GM21423 (cell line): ENCODE results near the gene ING4.

Source experiments
- ATAC-seq: cut with Tn5 transposase; IDR thresholded peaks from one replicate; pipeline ENCODE4 v1.9.1; 2021; ENCODE audit warnings: mild to moderate bottlenecking, moderate library complexity; ENCODE audit not compliant: unreplicated experiment

Gene ING4

GRCh38 chr12:6638305-6638704 is 24.6 kb downstream of the ING4 start:
- ATAC-seq: no peak

- ATAC-seq: peak; percentile 43
Observed at GRCh38 chr12:6635856-6636531, 26.9 kb downstream of the ING4 start, which contains the start of gene LPAR5. LPAR5 (minus strand) TSS chr12:6635959; CDS start chr12:6621248, 14,711 bp downstream.

DNA sequence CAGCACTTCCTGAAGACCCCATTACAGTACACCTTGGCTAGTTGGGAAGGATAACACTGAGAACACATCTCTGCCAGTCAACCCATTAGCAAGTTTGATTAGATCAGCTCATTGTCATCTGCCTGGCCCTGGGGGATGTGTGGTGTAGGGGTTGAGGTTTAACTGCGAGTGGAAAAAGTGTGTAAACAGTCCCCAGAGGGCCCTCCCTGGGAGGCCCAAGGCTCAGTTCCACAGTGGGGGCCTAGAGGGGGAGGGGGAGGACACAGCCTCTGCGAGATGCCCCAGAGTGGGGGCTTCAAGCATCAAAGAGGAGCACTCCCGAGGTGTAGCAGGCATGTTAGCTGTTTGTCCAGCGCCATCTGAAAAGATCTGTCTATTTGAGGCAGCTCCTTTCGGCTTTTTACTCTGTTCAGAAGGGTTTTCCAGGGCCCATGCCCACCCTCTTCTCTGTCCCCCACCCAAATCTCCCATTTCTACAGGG is 27.5 kb downstream of the ING4 start:
- ATAC-seq: peak; percentile 38

- ATAC-seq: peak; percentile 58
Observed at GRCh38 chr12:6632026-6632983, 30.6 kb downstream of the ING4 start.

DNA sequence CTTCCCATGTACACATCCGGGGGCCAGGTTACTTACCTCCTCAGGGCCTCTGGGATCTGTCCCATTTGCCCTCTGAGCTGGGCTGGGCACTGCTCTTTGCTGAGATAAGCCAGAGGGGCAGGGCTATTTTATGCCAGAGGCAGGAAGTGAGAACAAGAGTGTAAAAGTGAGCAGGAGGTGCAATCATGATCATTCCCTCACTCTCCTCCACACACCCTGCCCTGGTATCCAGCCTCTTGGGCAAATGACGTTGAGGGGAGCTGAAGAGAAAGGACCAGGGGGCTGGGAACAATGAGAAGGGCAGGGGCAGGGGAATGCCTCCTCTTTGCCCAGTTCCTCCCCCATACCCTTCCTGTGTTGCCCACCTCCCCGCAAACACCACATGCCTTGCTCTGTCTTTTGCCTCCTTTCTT is 31.4 kb downstream of the ING4 start:
- no peak for ATAC-seq

DNA sequence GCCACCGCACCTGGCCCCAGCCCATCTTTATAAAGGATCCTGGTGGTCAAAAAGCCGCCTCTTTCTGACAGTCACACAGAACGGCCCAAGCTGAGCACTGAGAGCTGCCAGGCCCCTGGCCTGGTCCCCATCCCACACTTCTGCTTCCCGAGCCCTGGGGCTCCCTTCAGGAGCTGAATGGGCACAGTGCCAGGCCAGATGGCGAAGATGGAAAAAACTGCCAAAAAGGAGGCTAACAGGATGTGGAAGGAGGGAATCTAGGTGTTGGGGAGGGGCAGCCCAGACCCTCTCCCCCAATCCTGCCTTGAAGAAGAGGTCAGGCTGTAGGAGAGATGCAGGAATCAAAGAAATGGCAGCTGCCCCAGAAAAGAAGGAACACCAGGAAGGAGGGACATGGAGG is 32.2 kb downstream of the ING4 start:
- ATAC-seq: no peak

DNA sequence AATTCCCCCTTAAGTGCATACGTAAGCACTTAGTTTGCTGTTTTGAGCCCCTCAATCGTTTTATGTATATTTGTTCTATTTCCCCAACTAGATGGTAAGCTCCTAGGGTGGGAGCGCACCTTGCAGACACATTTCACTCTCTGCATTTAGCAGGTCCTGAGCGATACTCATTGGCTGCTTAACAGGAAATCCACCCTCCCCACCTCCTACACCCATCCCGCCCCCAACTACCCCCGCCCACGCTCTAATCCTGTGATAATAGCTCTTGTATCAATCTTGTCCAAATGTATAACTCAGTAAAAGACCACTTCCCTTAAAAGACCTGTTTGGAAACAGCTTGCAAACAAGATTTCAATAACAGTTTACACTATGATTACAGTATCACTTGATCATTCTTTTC is 35.3 kb downstream of the ING4 start:
- no peak for ATAC-seq

GRCh38 chr12:6626654-6627283 is 36.1 kb downstream of the ING4 start:
- ATAC-seq: no peak

DNA sequence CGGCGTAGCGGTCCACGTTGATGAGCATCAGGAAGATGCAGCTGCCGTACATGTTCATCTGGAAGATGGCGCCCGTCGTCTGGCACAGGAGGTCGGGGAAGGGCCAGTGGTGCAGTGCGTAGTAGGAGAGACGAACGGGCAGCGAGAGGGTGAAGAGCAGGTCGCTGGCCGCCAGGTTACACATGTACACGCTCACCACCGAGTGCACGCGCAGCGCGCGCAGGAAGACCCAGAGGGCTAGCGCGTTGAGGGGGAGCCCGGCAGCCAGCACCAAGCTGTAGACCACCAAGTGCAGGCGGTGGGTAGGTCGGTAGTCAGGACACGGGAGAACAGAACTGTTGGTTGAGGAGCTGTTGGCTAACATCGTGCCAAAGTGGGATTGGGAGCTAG is 42.0 kb downstream of the ING4 start:
- ATAC-seq: no peak

DNA sequence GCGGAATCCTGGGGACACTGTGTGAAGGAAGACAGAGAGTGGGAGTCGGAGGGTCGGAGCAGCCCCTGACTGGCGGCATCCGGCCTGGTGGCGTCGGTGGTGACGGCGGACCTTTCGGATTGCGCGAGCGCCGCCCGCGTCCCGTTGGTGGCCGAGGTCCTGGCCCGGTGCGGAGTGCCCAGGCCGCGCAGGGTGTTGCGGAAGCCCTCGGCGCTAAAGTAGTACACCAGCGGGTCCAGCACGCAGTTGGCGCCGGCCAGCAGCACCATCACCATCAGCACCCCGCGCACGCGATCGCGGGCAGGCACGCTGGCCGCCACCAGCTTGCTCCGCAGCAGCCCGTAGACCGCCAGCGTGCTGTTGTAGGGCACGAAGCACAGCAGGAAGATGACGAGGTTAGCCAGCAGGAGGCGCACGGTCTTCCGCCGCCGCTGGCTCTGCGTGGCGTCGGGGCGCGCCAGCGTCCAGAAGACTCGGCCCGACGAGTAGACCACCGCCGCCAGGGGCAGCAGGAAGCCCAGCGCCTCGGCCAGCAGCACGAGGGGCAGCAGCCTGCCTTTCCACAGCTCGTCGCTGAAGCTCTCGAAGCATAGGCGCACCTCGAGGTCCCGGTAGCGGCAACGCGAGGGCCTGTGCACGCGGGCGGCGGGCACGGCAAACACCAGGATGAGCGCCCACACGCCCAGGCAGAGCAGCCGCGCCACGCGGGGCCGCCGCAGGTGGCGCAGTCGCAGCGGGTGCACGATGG is 42.6 kb downstream of the ING4 start:
- ATAC-seq: no peak

- no peak for ATAC-seq
Observed at GRCh38 chr12:6618483-6619225, 44.3 kb downstream of the ING4 start.

DNA sequence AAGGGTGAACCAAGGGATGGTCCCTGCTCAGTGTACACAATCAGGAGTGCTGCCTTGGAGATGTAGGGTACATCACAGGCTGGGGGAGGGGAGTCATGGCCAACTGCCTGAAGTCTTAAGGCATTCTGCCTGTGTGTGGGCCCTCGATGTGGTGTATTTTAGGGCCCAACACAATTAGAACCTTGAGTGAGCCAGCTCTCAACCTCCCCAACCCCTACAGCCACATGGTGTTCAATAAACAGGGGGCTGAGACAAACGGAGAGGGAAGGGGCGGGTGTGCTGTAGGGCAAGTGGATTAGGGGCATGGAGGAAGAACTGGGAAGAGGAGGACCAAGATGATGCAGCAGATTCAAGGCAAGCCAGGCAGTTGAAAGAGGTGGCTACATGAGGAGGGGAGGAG is 47.1 kb downstream of the ING4 start:
- no peak for ATAC-seq

- ATAC-seq: no peak
Observed at GRCh38 chr12:6614513-6615172, 48.3 kb downstream of the ING4 start.

GRCh38 chr12:6613776-6614512 is 49.0 kb downstream of the ING4 start:
- ATAC-seq: peak; percentile 41

GRCh38 chr12:6613015-6613775 is 49.7 kb downstream of the ING4 start:
- no peak for ATAC-seq

DNA sequence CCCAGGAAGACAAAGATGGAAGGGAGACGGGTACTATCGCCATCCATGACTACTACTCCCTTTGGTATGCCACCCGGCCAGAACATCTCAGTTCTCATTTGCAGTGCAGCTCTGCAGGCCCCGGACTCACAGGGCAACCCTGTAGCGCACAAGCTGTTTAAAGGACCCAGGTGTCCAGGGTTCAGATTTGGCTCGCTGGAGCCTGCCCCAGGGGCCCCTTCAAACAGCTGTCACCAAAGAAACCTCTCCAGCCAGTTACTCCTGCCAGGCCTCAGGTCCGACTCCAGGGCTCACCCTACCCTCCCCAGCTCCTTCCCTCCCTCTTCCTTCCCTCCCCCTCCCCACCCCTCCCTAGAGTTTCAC is 50.3 kb downstream of the ING4 start:
- no peak for ATAC-seq

GRCh38 chr12:6612247-6612646 is 50.7 kb downstream of the ING4 start:
- no peak for ATAC-seq

- ATAC-seq: no peak
Observed at GRCh38 chr12:6608592-6609281, 54.2 kb downstream of the ING4 start.
